NCI-H1417 treated with DMSO at 0.1 percent for 48 hours (cell line): ENCODE data around the gene SLC20A1.
"Not testable (repeated sequence)": the region's sequence is repeated elsewhere in the genome, so short reads cannot be mapped to it uniquely, and the experiment has no call there.

Experiments
- DNase-seq: peaks from one replicate; lab custom pipeline; 2025; lab: John Stamatoyannopoulos, UW

The SLC20A1 gene

GRCh38 chr2:112683550-112684414 lies 38.0 kb downstream of the SLC20A1 start:
- DNase-seq, result no peak

GRCh38 chr2:112684415-112684775 lies 38.7 kb downstream of the SLC20A1 start:
- DNase-seq, result no peak

DNA sequence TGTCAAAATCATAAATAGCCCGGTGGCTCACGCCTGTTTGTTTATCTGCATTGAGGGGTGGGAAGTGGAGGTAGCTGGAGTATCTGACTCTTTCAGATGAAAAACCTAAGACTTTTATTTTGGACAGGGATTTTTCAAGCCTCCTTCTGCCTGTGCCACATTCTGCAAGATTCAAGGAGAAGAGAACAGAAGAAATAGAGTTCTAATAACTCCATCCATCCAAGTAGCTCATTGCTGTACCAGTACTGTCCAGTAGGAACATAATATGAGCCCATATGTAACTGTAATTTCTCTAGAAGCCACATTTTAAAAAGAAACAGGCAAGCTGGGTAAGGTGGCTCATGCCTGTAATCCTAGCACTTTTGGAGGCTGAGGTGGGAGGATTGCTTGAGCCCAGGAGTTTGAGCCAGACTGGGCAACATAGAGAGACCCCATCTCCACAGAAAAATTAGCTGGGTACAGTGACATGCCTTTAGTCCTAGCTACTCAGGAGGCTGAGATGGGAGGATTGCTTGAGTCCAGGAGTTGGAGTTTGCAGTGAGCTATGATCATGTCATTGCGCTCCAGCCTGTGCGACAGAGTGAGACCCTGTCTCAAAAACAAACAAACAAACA lies 39.6 kb downstream of the SLC20A1 start:
- DNase-seq, result no peak

GRCh38 chr2:112686348-112687217 lies 40.8 kb downstream of the SLC20A1 start:
- DNase-seq, result no peak

- DNase-seq, result no peak
Measured at GRCh38 chr2:112687522-112687921, 41.8 kb downstream of the SLC20A1 start.

DNA sequence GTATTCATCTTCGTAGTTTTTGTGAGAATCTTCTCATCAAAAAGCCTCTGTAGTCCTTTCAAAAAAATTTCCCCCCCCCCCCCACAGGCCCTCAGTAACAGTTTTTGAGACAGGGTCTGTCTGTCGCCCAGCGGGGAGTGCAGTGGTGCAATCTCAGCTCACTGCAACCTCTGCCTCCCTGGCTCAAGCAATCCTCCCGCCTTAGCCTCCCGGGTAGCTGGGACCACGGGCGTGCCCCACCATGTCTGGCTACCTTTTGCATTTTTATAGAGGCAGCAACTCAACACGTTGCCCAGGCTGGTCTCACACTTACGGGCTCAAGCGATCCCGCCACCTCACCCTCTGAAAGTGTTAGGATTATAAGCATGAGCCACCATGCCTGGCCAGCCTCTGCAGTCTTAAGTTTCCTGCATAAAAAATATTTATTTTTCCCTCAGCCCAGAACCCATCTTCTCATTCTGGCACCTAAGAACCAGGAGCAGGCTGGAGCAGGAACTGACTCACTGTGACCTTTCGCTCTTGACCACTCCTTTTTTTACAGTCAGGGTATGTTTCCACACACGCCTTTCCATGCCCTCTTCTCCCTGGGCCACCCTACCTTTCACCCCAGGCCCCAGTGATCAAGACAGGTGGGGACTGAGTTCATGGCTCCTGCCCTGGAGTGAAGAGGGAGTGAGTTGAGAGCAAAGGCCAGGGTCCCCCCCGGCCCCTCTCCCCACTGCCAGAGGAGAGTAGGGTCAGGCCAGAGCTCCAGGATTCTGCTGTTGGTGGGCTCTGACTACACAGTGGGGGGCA lies 42.5 kb downstream of the SLC20A1 start:
- DNase-seq, result no peak

DNA sequence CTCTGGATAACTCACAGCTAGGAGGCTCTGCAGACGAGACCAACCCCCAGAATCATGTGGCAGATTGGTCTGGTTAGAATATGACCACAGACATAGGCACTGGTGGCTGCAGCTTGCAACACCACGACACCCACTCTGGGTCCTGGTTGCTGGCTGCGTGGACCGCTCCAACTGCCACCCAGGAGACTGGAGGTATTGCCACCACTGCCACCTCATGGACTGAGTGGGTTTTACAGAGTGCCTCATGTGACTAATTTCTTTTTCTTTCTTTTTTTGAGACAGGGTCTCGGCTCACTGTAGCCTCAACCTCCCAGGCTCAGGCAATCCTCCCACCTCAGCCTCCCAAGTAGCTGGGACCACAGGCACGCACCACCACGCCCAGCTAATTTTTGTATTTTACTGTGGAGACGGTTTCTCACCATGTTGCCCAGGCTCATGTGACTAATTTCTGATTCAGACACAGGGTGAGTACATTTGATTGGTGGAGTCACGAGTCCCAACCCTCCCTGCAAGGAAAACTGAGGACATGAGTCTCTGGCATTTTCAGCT lies 45.2 kb downstream of the SLC20A1 start:
- DNase-seq, result no peak

- no peak for DNase-seq
Measured at GRCh38 chr2:112691881-112692281, 46.1 kb downstream of the SLC20A1 start.

GRCh38 chr2:112692495-112692911 lies 46.8 kb downstream of the SLC20A1 start:
- DNase-seq, result no peak

DNA sequence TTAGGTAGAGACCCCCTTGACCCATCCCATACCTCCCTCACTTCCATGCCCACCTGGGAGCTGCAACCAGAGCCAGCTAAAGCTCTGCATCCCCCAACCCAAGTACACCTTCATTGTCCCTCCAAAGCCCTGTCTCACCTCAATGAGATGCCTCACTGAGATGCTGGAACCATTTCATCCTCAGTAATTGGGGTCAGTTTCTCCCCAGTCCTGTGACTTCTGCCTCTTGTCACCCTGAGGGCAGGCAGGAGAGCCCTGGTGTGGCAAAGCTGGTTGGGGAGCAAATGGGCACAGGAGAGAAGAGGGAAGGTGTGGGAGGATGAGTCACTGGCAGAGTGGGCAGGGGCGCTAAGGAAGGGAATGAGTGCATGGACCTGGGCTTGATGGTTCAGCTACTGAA lies 47.2 kb downstream of the SLC20A1 start:
- DNase-seq, result no peak

DNA sequence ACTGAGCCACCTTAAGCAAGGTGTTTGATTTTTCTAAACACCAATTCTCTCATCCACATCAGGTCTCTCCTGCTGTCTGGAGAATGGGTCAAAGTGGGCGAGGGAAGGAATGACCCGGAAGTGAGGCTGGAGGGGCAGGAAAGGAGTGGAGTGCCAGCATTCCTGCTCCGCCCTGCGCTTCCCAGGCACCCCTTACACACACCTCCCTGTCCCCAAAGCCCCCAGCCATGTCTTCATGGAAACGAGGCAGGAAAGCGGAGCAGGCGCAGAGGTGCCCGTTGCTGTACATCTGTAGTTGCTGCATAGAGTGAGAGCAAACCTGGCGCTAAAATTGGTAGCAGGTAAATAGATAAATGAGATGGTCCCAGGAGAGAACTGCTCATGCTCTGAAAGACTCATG lies 47.9 kb downstream of the SLC20A1 start:
- DNase-seq, result no peak

DNA sequence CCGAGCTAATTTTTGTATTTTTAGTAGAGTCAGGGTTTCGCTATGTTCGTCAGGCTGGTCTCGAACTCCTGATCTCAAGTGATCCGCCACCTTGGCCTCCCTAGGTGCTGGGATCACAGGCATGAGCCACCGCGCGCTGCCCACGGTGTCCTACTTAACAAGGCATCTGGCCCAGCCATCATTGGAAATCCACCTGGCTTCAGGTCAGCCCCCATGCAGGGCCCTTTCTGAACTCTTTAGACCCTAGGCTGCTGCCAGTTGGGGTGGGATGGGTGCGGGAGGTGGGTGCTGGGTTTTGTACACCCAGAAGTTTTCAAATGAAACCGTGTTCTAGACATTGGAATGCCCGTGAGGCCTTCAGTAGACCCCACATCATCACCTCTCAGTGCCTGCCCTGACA lies 48.4 kb downstream of the SLC20A1 start:
- DNase-seq, result no peak

DNA sequence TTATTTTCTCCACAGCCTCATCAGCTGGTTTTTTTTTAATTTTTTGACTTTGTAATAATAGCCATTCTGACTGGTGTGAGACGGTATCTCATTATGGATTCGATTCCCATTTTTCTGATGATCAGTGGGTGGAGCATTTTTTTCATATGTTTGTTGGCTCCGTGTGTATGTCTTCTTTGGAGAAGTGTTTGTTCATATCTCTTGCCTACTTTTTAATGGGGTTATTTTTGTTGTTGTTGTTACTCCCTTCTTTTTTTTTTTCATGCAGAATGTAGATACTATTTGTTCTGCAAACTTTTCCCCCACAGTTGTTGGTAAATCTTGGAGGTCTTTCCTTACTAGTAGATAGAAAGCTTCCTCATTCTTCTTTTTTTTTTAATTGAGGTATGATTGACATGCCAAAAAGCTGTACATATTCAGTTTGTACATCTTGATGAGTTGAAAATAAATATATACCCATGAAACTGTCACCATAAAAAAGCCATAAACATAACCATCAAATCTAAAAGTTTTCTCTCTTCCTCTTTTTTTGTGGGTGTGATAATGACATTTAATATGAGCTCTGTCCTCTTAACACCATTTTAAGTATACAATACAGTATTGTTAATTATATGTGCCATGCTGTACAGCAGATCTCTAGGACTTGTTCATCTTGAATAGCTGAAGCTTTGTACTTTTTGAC lies 53.2 kb downstream of the SLC20A1 start:
- no peak for DNase-seq

GRCh38 chr2:112699984-112700667 lies 54.4 kb downstream of the SLC20A1 start:
- no peak for DNase-seq

DNA sequence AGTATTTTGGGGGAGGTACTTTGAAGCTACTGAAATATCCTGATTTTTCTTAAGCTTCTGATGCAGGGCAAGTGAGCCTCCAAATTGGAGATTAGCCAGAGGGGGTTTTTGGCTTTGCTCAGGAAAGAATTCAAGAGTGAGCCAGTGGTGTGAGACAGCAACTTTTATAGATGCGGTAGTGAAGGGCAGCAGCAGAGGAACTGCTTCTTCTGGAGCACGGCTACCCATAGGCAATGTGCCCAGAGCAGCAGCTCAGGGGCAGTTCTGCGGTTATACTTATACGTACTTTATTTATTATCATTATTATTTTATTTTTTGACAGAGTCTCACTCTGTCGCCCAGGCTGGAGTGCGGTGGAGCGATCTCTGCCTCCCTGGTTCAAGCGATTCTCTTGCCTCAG lies 55.3 kb downstream of the SLC20A1 start:
- DNase-seq, result no peak

DNA sequence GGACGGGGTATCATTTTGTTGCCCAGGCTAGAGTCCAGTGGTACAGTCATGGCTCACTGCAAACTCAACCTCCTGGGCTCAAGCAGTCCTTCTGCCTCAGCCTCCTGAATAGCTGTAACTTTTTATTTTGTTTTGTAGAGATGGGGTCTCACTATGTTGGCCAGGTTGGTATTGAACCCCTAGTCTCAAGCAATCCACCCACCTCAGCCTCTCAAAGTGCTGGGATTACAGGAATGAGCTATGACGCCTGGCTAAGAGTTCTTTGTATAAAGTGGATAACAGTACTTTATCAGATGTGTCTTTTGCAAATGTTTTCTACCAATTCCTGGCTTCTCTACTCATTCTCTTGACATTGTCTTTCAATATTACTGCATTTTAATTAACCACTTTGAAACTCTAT lies 57.9 kb downstream of the SLC20A1 start:
- no peak for DNase-seq

DNA sequence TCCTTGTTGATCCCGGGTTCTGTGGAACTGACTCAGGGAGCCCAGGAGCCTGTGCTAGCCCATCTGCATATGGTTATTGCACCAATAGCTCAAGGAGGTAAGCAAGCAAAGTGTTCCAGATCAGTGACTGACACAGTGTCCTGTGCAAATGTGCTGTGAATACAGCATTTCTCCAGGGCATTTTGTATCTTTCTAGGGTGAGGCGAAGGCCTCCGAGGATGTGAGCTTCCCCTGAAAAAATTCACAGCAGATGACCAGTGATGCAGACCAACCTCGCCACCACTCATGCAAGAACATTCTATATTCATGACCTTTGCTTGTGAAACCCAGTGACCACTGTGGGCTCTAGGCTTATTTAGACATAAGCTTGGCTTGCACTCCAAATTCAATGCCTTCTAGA lies 59.8 kb downstream of the SLC20A1 start:
- no peak for DNase-seq

- no peak for DNase-seq
Measured at GRCh38 chr2:112706170-112706664, 60.5 kb downstream of the SLC20A1 start.

DNA sequence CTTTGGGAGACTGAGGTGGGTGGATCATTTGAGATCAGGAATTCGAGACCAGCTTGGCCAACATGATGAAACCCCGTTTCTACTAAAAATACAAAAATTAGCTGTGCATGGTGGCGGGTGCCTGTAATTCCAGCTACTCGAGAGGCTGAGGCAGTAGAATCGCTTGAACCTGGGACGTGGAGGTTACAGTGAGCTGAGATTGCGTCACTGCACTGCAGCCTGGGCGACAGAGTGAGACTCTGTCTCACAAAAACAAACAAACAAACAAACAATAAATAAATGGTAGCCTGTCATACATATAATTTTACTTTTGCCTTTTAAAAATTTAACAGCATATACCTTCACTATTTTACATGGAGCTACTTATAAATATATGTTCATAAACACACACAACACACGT lies 61.2 kb downstream of the SLC20A1 start:
- DNase-seq, result not testable (repeated sequence)

DNA sequence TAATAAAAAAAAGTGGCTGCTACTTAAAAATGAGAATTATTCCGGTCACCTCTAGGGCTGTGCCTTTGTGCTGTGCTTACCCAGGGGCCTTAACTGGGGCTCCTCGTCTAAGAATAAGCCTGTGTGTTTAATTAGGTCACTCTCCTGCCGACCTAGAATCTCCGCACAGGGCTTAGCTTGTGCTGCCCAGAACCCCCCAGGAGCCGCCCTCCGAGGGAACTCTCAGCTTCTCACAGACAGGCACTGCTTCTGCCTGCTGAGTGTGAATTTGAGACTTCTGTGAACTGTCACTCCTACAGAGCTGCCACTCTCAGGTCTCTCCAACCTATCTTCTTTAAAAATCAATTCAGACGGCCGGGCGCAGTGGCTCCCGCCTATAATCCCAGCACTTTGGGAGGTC lies 63.2 kb downstream of the SLC20A1 start:
- no peak for DNase-seq
